Occipital lobe (tissue), 2 donors: ENCODE measurements around the gene TOX3. TPM values are rescaled to one million over a fixed set of nuclear protein-coding genes. Genes with fewer than 3 reads are reported as not detected.

Source experiments
- DNase-seq: peaks from one replicate; lab custom pipeline; 2025; lab: John Stamatoyannopoulos, UW
- total RNA-seq: library from RNA; depleted of rRNA; stranded (reverse); fragments of >200 nt; gene quantifications from one replicate; pipeline ENCODE4 v1.2.3, GENCODE V29; 2014

TOX3 gene
- total RNA-seq, 1 donor from 2014 or later = 11.1 TPM

DNA sequence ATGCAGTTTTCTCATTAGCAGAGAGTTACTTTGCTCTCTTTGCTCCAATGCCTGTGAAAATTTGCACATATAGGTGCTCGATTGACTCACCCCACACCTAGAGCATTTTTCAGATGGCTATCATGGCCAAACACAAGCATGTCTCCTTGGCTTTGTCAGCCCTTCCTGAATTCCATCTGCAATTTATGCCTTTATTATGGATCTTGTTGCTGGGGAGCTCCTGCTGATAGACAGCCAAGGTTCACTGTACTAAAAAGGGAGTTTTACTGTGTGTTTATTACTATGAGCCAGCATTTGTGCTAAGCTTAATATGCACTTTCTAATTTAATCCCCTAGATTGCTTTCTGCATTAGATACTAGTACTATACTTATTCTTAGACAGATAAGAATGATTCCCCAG, 93.3 kb downstream of the TOX3 start:
- no peak for DNase-seq

GRCh38 chr16:52451971-52452421, 94.9 kb downstream of the TOX3 start:
- DNase-seq = no peak

GRCh38 chr16:52450916-52451315, 96.0 kb downstream of the TOX3 start:
- DNase-seq = no peak

- DNase-seq = no peak
These were observed 96.7 kb downstream of the TOX3 start for GRCh38 chr16:52450241-52450640.

GRCh38 chr16:52446080-52446479, 100.9 kb downstream of the TOX3 start:
- peak; percentile 3 for DNase-seq

- DNase-seq = no peak
These were observed 105.1 kb downstream of the TOX3 start for GRCh38 chr16:52441886-52442285.

- no peak for DNase-seq
These were observed 106.7 kb downstream of the TOX3 start for GRCh38 chr16:52440248-52440647.

DNA sequence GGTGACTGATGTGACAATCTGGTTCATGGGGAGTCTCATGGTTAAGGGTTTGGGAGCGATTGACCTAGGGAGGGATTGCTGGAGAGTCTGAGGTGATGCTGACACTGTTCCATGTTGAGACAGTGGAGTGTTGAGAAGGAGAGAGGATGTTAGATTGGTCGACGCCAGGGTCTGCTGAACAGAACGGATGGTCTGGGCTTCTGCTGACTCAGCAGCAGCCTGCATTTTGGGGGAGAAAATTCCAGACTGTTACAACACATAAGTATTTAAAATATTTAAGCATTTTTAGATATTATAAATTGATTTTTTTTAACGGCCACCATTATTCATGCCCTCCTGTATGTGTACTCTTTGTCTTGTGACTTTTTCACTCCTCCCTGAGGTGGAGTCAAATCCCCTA, 107.2 kb downstream of the TOX3 start:
- DNase-seq = no peak

GRCh38 chr16:52439171-52439701, 107.7 kb downstream of the TOX3 start:
- DNase-seq = no peak

DNA sequence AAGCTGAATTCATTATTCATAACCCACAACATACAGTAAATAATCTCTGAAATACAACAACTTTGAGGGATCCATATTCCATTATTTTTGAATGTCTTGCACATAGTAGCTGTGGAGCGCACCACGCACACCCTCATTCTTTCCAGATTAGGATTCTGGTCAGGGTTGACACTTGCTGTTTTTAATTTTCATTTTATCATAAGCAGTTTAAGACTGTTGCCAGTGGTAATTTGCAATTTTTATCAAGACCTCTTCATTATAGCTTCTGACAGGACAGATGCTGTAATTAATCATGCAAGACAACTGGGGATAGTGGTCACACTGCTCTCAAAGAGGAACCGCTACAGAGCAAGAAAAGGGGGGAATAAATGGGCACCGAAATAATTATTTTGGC, 109.7 kb downstream of the TOX3 start:
- no peak for DNase-seq

- no peak for DNase-seq
These were observed 110.3 kb downstream of the TOX3 start for GRCh38 chr16:52436339-52437276.

- DNase-seq = no peak
These were observed 112.7 kb downstream of the TOX3 start for GRCh38 chr16:52434224-52434623.

DNA sequence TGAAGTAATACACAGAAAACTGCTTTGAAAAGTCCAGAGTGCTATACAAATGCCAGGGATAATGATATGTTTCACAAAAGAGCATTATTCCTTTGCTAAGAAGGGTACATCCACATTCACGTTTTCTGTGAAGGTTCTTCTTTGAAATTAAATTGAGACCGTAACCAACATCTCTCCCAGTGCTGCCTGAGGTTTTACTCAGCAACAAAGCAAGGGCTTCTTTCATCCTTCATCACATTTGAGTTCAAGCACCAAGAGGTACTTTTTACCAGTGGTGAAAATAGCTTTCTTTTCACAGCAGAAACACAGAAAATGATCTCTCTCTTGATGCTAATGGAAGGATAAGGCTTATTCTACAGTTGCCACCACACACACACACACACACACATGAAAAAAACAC, 113.3 kb downstream of the TOX3 start:
- no peak for DNase-seq

- no peak for DNase-seq
These were observed 122.4 kb downstream of the TOX3 start for GRCh38 chr16:52424591-52424990.

DNA sequence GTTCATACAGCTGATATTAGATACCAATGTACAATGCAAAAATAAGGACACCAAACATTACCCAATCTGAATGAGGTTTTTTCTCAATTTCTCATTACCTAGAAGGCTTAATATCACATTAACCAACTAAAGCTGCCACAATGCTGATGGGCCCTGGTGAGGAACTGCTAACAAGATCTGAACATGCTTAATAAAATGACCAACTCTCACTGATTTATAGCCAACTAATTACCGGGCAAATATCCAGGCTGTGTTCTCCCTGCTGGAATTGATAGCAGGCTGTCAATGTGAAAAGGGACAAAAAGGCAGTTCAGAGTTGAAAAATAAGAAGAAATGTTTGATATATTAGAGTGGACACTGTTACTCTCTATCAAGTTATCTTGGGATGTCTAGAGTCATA, 124.6 kb downstream of the TOX3 start:
- no peak for DNase-seq

GRCh38 chr16:52418201-52418600, 128.7 kb downstream of the TOX3 start:
- no peak for DNase-seq

- no peak for DNase-seq
These were observed 130.1 kb downstream of the TOX3 start for GRCh38 chr16:52416888-52417287.

GRCh38 chr16:52411011-52411410, 135.9 kb downstream of the TOX3 start:
- no peak for DNase-seq

- no peak for DNase-seq
These were observed 138.6 kb downstream of the TOX3 start for GRCh38 chr16:52408191-52408845.

DNA sequence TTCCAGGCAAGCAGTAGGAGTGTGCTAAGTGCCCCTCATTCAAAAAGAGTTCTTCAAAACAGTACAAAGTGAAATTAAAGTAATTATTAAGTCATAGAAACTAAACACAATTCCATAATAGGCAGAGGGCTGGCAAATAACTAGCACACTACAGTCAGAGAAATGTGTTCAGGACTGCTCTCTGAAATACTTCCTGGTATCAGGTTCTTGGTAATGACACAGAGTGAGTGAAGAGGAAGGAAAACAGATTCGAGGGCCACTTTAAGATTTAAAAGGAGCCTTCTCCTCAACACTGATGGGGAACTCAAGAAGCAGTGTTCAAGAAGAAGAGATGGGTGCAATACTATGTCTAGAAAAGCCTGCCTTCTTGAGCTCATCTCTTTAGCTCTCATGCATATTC, 139.2 kb downstream of the TOX3 start:
- DNase-seq = no peak

DNA sequence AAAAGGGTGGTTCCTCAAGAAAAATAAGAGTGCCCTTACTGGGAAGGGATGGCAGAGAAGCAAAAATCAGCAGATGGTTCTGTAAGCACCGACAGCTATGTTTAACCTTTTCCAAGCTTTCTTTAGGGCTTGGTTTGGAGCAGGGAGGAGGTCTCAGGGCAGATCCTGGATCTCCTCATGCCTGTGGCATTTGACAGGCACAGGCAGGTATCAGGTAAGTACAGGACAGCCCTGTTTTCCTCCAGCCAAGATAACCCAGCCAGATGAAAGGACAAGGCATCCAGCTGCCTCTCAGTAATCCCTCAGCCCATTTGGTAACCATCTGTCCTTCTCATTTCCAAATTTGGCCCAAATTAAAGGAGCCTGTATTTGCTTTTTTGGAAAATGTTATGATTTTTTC, 141.5 kb downstream of the TOX3 start:
- DNase-seq = no peak

- DNase-seq = no peak
These were observed 142.4 kb downstream of the TOX3 start for GRCh38 chr16:52404546-52404945.

DNA sequence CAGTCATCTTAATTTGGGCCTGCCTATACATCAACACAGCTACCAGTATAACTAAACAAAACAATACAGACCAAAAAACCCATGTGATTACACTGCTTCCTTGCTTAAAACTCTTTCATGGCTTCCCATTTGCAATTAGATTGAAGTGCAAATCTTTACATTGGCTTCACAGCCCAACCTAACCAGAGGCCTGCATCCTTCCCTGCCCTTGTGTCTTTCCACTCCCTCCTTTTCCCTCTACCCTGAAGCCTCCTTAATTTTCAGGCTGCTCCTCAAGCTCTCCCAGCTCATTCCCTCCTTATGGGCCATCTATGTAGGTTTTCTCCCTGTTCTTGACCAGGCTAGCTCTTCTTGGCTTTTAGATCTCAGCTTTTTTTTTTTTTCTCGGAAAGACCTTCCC, 147.8 kb downstream of the TOX3 start:
- no peak for DNase-seq
